GM10266 (cell line): Measurements from ENCODE around the gene MIDN.
A peak's percentile ranks its signal among the peaks of the same experiment; 100 is the strongest.

ENCODE experiments used
- DNase-seq: peaks from one replicate; pipeline ENCODE4 v3.0.0; 2012; ENCODE audit errors: extremely low spot score
- TF ChIP-seq, protein P1 (sequence below): IDR thresholded peaks from 2 replicates; pipeline ENCODE4 v1.5.1; 2012; ENCODE audit warnings: mild to moderate bottlenecking, low read depth; ENCODE audit not compliant: control insufficient read depth, insufficient read depth; ENCODE audit errors: missing control alignments

Gene MIDN

DNA sequence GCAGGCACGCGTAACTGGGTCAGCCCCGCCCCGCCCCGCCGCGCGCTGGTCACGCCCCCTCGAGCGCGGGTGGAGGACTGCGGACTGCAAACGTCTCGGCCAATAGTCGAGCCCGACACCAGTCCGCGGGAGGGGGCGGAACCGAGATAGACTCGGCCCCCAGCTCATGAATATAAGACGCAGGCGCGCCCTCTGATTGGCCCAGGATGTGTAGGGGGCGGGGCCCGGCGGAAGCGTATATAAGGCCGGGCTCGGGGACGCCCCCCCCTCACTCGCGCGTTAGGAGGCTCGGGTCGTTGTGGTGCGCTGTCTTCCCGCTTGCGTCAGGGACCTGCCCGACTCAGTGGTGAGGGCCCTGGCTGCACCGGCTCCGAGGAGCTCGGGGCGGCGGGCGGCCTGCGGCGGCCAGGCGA, 20.7 kb downstream of the MIDN start, which contains the start of gene CIRBP:
TSS of gene CIRBP (plus strand) at position 268 of the 413 bp plus-strand sequence. CDS start 1,602 bp downstream, outside the sequence.
- DNase-seq = peak; percentile 100
- TF ChIP-seq, protein P1, sequence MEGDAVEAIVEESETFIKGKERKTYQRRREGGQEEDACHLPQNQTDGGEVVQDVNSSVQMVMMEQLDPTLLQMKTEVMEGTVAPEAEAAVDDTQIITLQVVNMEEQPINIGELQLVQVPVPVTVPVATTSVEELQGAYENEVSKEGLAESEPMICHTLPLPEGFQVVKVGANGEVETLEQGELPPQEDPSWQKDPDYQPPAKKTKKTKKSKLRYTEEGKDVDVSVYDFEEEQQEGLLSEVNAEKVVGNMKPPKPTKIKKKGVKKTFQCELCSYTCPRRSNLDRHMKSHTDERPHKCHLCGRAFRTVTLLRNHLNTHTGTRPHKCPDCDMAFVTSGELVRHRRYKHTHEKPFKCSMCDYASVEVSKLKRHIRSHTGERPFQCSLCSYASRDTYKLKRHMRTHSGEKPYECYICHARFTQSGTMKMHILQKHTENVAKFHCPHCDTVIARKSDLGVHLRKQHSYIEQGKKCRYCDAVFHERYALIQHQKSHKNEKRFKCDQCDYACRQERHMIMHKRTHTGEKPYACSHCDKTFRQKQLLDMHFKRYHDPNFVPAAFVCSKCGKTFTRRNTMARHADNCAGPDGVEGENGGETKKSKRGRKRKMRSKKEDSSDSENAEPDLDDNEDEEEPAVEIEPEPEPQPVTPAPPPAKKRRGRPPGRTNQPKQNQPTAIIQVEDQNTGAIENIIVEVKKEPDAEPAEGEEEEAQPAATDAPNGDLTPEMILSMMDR = no peak

DNA sequence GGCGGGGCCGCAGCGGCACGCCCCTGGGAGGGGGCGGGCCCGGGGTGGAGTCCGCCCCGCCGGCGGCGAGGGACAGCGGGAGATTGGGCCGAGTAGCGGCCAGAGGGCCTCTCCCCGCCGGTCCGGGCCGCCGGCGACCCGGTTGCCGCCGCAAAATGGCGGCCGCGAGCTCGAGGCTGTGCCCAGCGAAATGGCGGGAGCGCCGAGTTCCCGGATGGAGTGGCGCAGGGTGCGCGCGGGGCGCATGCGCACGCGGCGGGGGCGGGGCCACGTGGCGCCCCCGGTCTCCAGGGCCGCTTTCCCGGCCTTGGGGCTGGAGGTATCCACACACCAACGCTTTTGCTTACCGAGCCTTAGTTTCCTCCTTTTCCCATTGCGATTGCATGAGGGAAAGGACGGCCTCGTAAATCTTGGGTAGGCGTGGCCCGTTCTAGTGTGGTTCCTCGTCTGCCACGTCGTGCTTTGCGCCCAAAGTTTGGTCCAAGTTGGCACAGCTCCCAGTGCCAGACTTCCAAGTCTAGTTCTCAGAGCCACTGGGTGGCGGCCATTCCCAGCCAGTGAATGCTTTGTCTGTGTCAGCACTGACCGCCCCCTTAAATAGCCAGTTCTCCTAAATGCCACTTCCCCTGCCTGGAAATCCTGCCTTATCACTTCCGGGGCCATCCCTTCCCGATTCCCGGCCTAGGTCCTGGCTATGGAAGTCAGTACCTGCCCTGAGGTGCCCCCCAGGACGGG, 21.3 kb downstream of the MIDN start:
- TF ChIP-seq, protein P1 = no peak
- DNase-seq = peak; percentile 95

DNA sequence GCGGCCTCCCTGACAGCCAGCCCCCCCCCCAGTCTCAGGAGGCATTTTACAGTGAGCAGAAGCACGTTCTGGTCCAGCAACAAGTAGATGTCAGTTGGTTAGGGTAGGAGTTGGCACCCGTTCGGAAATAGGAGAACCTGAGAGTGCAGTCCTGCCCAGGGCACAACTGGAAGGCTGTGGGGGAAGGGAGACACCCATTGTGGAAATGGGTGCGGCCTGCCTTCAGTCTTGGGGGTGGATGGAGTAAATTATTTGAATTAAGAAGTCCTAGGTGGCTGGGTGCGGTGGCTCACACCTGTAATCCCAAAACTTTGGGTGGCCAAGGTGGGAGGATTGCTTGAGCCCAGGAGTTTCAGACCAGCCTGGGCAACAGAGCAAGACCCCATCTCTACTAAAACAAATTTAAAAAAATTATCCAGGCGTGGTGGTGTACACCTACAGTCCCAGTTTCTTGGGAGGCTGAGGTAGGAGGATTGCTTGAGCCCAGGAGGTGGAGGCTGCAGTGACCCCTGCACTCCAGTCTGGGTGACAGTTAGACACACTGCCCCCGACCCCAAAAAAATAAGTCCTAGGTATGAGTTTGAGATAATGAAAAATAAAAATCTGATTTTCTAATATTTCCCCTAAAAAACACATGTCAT, 21.9 kb downstream of the MIDN start:
- TF ChIP-seq, protein P1 = no peak
- DNase-seq = no peak

GRCh38 chr19:1270854-1271527, 22.6 kb downstream of the MIDN start:
- no peak for DNase-seq
- TF ChIP-seq, protein P1 = no peak

GRCh38 chr19:1271528-1272422, 23.4 kb downstream of the MIDN start:
- TF ChIP-seq, protein P1 = no peak

GRCh38 chr19:1272423-1273262, 24.3 kb downstream of the MIDN start:
- TF ChIP-seq, protein P1 = no peak
- no peak for DNase-seq

More at GRCh38 chr19:1271528-1272422, 23.4 kb downstream of the MIDN start:
- no peak for DNase-seq
